Measurements from ENCODE around the gene MMAB. TPM values are rescaled to one million over a fixed set of nuclear protein-coding genes. Genes with fewer than 3 reads are reported as not detected.

Gene MMAB
- total and polyA plus RNA-seq, 7 experiments from 2014 or later, result 13.5 to 43.3 (median 23.6) TPM

DNA sequence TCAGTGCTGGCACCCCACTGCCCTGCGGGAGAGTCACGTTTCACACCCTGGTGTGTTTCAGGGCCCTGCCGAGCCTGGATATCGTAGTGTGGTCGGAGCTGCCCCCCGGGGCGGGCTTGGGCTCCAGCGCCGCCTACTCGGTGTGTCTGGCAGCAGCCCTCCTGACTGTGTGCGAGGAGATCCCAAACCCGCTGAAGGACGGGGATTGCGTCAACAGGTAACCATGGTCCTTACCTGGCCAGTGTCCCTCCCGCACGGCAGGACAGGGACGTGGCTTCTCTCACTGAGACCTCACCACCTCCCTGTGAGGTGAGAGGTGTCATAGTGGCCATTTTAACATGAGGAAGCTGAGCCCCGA lies 8.0 kb upstream of the MMAB start:
- peaks cover 0 to 2% (median 0%) of the 10 kb centered on the region in 7 donors for H3K4me1 Mint-ChIP-seq
- POLR2A ChIA-PET, result no interaction called here
- H3K4me1 ChIP-seq (ENCODE audit: control insufficient read depth in 2 of 2, insufficient read depth in 2 of 2, low read length in 2 of 2), result no peaks in the 10 kb centered on the region
- no peak overlapping the region for H3K27ac ChIP-seq (ENCODE audit: low read depth, low read length)
- DNase-seq, result no peak
- CTCF ChIA-PET, result no interaction called here
- ATAC-seq, result no peak
- H3K36me3 Mint-ChIP-seq, result peaks cover 4 to 59% (median 14%) of the 10 kb centered on the region in 5 donors
- H3K27me3 ChIP-seq (ENCODE audit: control insufficient read depth in 2 of 2, insufficient read depth in 2 of 2, low read length in 2 of 2), result no peaks in the 10 kb centered on the region
- no peaks in the 10 kb centered on the region for H3K9me3 Mint-ChIP-seq
- intact Hi-C loops (cut with micrococcal nuclease), result no loop called here
- H3K27me3 Mint-ChIP-seq, result no peaks in the 10 kb centered on the region
- H3K27ac Mint-ChIP-seq, result no peak overlapping the region
- no peak overlapping the region for H3K4me3 Mint-ChIP-seq
- no peak overlapping the region for H3K4me3 ChIP-seq (ENCODE audit: low read length)
- H3K9me3 ChIP-seq (ENCODE audit: control insufficient read depth in 2 of 3, low read length in 3 of 3), result no peaks in the 10 kb centered on the region
- peaks cover 0 to 70% (median under 1%) of the 10 kb centered on the region in 3 experiments for H3K36me3 ChIP-seq (ENCODE audit: control insufficient read depth in 2 of 3, insufficient read depth in 3 of 3, low read length in 3 of 3)

DNA sequence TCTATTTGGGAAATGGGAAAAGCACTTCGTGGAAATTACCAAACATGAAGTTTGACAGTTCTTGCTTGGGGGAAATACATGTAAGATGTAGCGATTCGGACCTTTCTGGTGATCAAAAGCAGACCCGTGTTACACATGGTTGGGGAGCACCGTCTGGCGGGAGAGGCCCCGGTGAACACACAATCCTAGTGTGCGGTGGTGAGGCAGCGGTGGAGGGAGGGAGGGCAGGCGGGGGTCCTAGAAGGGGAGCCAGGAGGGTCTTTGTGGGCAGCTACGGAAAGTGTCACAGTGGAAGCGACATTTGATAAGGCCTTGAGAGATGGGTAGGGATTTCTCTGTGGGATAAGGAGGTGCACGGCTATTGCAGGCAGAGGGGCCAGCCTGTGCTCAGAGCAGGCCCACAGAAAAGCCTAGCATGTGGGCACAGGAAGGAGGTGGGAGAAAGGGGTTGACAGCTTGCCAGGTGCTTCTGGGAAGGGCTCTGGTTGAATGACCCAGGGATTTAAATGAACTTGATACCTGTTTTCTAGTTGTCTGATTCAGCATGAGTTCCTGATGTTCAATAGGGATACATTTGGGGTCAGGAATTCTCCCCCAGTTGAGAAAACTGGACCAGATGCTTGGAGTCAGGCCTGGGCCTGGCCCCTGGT lies 7.5 kb upstream of the MMAB start:
- peaks cover 4 to 60% (median 15%) of the 10 kb centered on the region in 5 donors for H3K36me3 Mint-ChIP-seq

DNA sequence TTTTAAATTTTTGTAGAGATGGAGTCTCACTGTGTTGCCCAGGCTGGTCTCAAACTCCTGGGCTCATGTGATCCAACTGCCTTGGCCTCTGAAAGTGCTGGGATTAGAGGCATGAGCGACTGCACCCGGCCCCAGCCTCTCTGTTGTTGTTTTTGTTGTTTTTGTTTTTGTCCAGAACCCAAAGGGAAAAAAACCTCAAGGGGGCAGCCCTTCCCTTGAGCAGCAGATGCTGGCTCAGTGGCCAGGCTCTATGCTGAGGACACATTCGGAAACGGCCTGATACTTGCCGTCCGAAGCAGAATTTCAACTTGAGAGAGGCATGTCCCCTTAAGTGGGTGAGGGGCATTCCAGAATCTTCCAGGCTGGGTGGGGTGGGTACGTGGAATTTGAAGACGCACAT lies 7.0 kb upstream of the MMAB start:
- peaks cover 4 to 60% (median 15%) of the 10 kb centered on the region in 5 donors for H3K36me3 Mint-ChIP-seq
- no peak overlapping the region for H3K27ac ChIP-seq (ENCODE audit: low read depth, low read length)
- H3K9me3 Mint-ChIP-seq, result no peaks in the 10 kb centered on the region
- peaks cover 0 to 71% (median 0%) of the 10 kb centered on the region in 3 experiments for H3K36me3 ChIP-seq (ENCODE audit: control insufficient read depth in 2 of 3, insufficient read depth in 3 of 3, low read length in 3 of 3)
- ATAC-seq (no peak), DNase-seq (no peak)
- no peak overlapping the region for H3K4me3 ChIP-seq (ENCODE audit: low read length)
- H3K4me3 Mint-ChIP-seq, result no peak overlapping the region
- H3K4me1 ChIP-seq (ENCODE audit: control insufficient read depth in 2 of 2, insufficient read depth in 2 of 2, low read length in 2 of 2), result no peaks in the 10 kb centered on the region
- H3K27me3 Mint-ChIP-seq, result no peaks in the 10 kb centered on the region
- no peaks in the 10 kb centered on the region for H3K9me3 ChIP-seq (ENCODE audit: control insufficient read depth in 2 of 3, low read length in 3 of 3)
- intact Hi-C loops (cut with micrococcal nuclease), result no loop called here
- ChIA-PET POLR2A (no interaction called here), CTCF (no interaction called here)
- no peak overlapping the region for H3K27ac Mint-ChIP-seq
- H3K27me3 ChIP-seq (ENCODE audit: control insufficient read depth in 2 of 2, insufficient read depth in 2 of 2, low read length in 2 of 2), result no peaks in the 10 kb centered on the region
- H3K4me1 Mint-ChIP-seq, result peaks cover 0 to 3% (median 0%) of the 10 kb centered on the region in 7 donors

More for the DNA sequence above, 7.5 kb upstream of the MMAB start:
- intact Hi-C loops (cut with micrococcal nuclease), result no loop called here
- Histone ChIP-seq H3K36me3 (ENCODE audit: control insufficient read depth in 2 of 3, insufficient read depth in 3 of 3, low read length in 3 of 3) (peaks cover 0 to 69% (median 0%) of the 10 kb centered on the region in 3 experiments), H3K27ac (ENCODE audit: low read depth, low read length) (no peak overlapping the region), H3K9me3 (ENCODE audit: control insufficient read depth in 2 of 3, low read length in 3 of 3) (no peaks in the 10 kb centered on the region), H3K4me3 (ENCODE audit: low read length) (no peak overlapping the region), H3K27me3 (ENCODE audit: control insufficient read depth in 2 of 2, insufficient read depth in 2 of 2, low read length in 2 of 2) (no peaks in the 10 kb centered on the region), H3K4me1 (ENCODE audit: control insufficient read depth in 2 of 2, insufficient read depth in 2 of 2, low read length in 2 of 2) (no peaks in the 10 kb centered on the region)
- no peak for ATAC-seq
- no peaks in the 10 kb centered on the region for H3K9me3 Mint-ChIP-seq
- CTCF ChIA-PET, result no interaction called here
- peaks cover 0 to 3% (median 0%) of the 10 kb centered on the region in 7 donors for H3K4me1 Mint-ChIP-seq
- no peak for DNase-seq
- H3K27me3 Mint-ChIP-seq, result no peaks in the 10 kb centered on the region
- POLR2A ChIA-PET, result no interaction called here
- H3K27ac Mint-ChIP-seq, result no peak overlapping the region
- H3K4me3 Mint-ChIP-seq, result no peak overlapping the region

DNA sequence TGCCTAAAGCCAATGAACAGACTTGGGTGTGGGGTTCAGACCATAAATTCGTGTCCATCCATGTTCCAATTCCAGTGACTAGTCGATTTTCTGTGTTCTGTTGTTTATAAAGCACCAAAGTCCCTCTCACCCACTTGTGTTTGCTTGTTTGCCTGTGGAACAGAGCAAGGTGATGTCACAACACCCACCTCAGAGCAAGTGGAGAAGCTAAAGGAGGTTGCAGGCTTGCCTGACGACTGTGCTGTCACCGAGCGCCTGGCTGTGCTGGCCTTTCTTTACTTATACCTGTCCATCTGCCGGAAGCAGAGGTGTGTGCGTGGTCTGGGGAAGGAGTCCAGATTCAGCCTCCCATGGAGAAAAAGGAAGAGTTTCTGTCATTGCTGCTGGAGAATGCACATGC lies 6.3 kb upstream of the MMAB start:
- peak overlapping the region in 1 of 9 donors; percentile 4 for H3K27ac Mint-ChIP-seq
- H3K4me3 Mint-ChIP-seq, result no peak overlapping the region
- ATAC-seq (no peak), DNase-seq (no peak)
- Histone ChIP-seq H3K27me3 (ENCODE audit: control insufficient read depth in 2 of 2, insufficient read depth in 2 of 2, low read length in 2 of 2) (no peaks in the 10 kb centered on the region), H3K9me3 (ENCODE audit: control insufficient read depth in 2 of 3, low read length in 3 of 3) (no peaks in the 10 kb centered on the region), H3K4me3 (ENCODE audit: low read length) (no peak overlapping the region), H3K36me3 (ENCODE audit: control insufficient read depth in 2 of 3, insufficient read depth in 3 of 3, low read length in 3 of 3) (peaks cover 0 to 71% (median 0%) of the 10 kb centered on the region in 3 experiments), H3K4me1 (ENCODE audit: control insufficient read depth in 2 of 2, insufficient read depth in 2 of 2, low read length in 2 of 2) (peaks cover 0 to under 1% of the 10 kb centered on the region in 2 donors), H3K27ac (ENCODE audit: low read depth, low read length) (no peak overlapping the region)
- CTCF ChIA-PET, result no interaction called here
- H3K27me3 Mint-ChIP-seq, result no peaks in the 10 kb centered on the region
- POLR2A ChIA-PET, result no interaction called here
- no peaks in the 10 kb centered on the region for H3K9me3 Mint-ChIP-seq
- H3K4me1 Mint-ChIP-seq, result peaks cover 3 to 9% (median 5%) of the 10 kb centered on the region in 7 donors
- intact Hi-C loops (cut with micrococcal nuclease), result loop anchor here in 1 of 2 donors (10.0 kb wide), 2 partner anchors 415 to 1065 kb away; partner anchors contain the start of genes ANKRD13A, FICD and GIT2
- peaks cover 4 to 56% (median 15%) of the 10 kb centered on the region in 5 donors for H3K36me3 Mint-ChIP-seq

DNA sequence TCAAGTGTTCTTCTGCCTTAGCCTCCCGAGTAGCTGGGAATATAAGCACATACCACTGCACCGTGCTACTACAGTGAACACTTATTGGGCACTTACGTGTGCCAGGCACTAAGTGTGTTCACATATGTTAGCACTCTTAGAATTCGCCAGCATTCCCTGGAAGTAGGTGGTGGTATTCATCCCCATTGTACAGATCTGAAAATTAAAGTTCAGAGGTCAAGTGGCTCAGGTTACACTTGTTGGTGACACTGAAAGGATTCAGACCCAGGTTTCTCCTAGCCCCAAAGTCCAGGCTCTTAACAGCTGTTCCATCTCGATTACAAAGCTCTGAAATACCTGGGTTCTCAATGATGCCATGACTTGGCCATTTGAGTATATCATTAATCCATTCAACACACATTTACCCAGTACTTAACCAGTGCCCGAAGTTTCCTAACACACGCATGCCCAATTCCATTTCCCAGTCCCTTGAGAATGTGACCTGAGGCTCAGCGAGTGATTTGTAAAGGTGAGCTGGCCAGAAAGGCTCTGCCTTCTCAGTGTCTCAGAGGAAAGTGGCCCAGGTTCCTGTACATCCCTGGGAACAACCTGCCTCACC lies 5.1 kb upstream of the MMAB start:
- Histone ChIP-seq H3K4me3 (ENCODE audit: low read length) (no peak overlapping the region), H3K27me3 (ENCODE audit: control insufficient read depth in 2 of 2, insufficient read depth in 2 of 2, low read length in 2 of 2) (no peaks in the 10 kb centered on the region), H3K4me1 (ENCODE audit: control insufficient read depth in 2 of 2, insufficient read depth in 2 of 2, low read length in 2 of 2) (peaks cover 5 to 7% of the 10 kb centered on the region in 2 donors), H3K9me3 (ENCODE audit: control insufficient read depth in 2 of 3, low read length in 3 of 3) (no peaks in the 10 kb centered on the region), H3K27ac (ENCODE audit: low read depth, low read length) (no peak overlapping the region), H3K36me3 (ENCODE audit: control insufficient read depth in 2 of 3, insufficient read depth in 3 of 3, low read length in 3 of 3) (peaks cover 0 to 62% (median 0%) of the 10 kb centered on the region in 3 experiments)
- no peak overlapping the region for H3K27ac Mint-ChIP-seq
- CTCF ChIA-PET, result interaction anchor here (0.5 kb wide), 1 partner anchor 22 kb away, joined by 3 read pairs; no protein-coding TSS in a partner anchor
- DNase-seq (no peak), ATAC-seq (no peak)
- intact Hi-C loops (cut with micrococcal nuclease), result loop anchor here in 1 of 2 donors (10.0 kb wide), 2 partner anchors 416 to 1064 kb away; partner anchors contain the start of genes ANKRD13A, FICD and GIT2
- POLR2A ChIA-PET, result no interaction called here
- H3K4me3 Mint-ChIP-seq, result no peak overlapping the region
- H3K4me1 Mint-ChIP-seq, result peaks cover 7 to 21% (median 15%) of the 10 kb centered on the region in 7 donors
- H3K9me3 Mint-ChIP-seq, result no peaks in the 10 kb centered on the region
- no peaks in the 10 kb centered on the region for H3K27me3 Mint-ChIP-seq
- H3K36me3 Mint-ChIP-seq, result peaks cover 2 to 50% (median 15%) of the 10 kb centered on the region in 5 donors

DNA sequence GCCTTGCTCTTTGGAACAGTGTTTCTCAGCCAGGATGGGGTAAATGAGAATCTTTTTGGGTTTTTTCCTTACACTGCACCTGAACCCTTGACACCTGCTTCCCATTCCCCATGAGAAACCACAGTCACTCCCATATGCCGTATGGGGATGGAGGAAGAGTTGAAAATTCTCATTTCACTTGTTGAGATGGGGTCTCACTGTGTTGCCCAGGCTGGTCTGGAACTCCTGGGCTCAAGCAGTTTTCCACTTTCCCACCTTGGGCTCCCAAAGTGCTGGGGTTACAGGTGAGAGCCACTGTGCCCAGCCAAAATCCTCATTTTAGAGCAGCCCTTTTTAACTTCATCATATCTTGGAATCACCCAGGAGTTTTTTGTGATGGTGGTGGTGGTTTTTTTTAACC lies 4.0 kb upstream of the MMAB start:
- Histone ChIP-seq H3K9me3 (ENCODE audit: control insufficient read depth in 2 of 3, low read length in 3 of 3) (no peaks in the 10 kb centered on the region), H3K4me3 (ENCODE audit: low read length) (no peak overlapping the region), H3K36me3 (ENCODE audit: control insufficient read depth in 2 of 3, insufficient read depth in 3 of 3, low read length in 3 of 3) (peaks cover 0 to 61% (median 0%) of the 10 kb centered on the region in 3 experiments), H3K27me3 (ENCODE audit: control insufficient read depth in 2 of 2, insufficient read depth in 2 of 2, low read length in 2 of 2) (no peaks in the 10 kb centered on the region), H3K4me1 (ENCODE audit: control insufficient read depth in 2 of 2, insufficient read depth in 2 of 2, low read length in 2 of 2) (peaks cover 13 to 15% of the 10 kb centered on the region in 2 donors), H3K27ac (ENCODE audit: low read depth, low read length) (no peak overlapping the region)
- peaks cover 4 to 47% (median 15%) of the 10 kb centered on the region in 5 donors for H3K36me3 Mint-ChIP-seq
- peaks cover 7 to 30% (median 25%) of the 10 kb centered on the region in 7 donors for H3K4me1 Mint-ChIP-seq
- DNase-seq, result no peak
- POLR2A ChIA-PET, result no interaction called here
- ATAC-seq, result no peak
- intact Hi-C loops (cut with micrococcal nuclease), result loop anchor here in 1 of 2 donors (10.0 kb wide), 2 partner anchors 417 to 1063 kb away; partner anchors contain the start of genes ANKRD13A, FICD and GIT2
- H3K27me3 Mint-ChIP-seq, result no peaks in the 10 kb centered on the region
- peaks cover 0 to 3% (median 0%) of the 10 kb centered on the region in 11 donors for H3K9me3 Mint-ChIP-seq
- CTCF ChIA-PET, result no interaction called here
- no peak overlapping the region for H3K4me3 Mint-ChIP-seq
- H3K27ac Mint-ChIP-seq, result no peak overlapping the region
